HepG2 (cell line): Measurements from ENCODE around the gene SETD3. TPM values are rescaled to one million over a fixed set of nuclear protein-coding genes. Genes with fewer than 3 reads are reported as not detected.
A peak's percentile ranks its signal among the peaks of the same experiment; 100 is the strongest.

Experiments
- ATAC-seq: fragments of 200-7000 bp; cut with Tn5 transposase; 3 replicates; pipeline ENCODE4 v1.9.1; 2020; ENCODE audit warnings: mild to moderate bottlenecking, moderate library complexity
- BruUV-seq: library from RNA; stranded (reverse); fragments of 400-500 nt; replicated peaks from 2 replicates; lab custom pipeline; 2021; lab: Mats Ljungman, UMichigan
- CTCF ChIA-PET: fragments of 300-600 bp; formaldehyde crosslinking; extraction: SDS; loops from one replicate; lab custom pipeline; 2021; ENCODE audit warnings: low total read pairs, inconsistent platforms, low intra/inter-chr PET ratio; lab: Yijun Ruan, JAX
- POLR2A ChIA-PET: fragments of 350-600 bp; sonication (Branson Sonifier 250); formaldehyde crosslinking; loops from one replicate; lab custom pipeline; 2020; ENCODE audit warnings: antibody characterized with exemption, inconsistent platforms; lab: Yijun Ruan, JAX
- DNase-seq: peaks from one replicate; pipeline ENCODE4 v3.0.0-alpha.2; 2015; ENCODE audit warnings: low spot score
- FAIRE-seq: peaks from 3 replicates; lab custom pipeline; 2011; peaks lifted over from hg19 to GRCh38; lab: Jason Lieb, UNC
- H2AFZ ChIP-seq: one replicate; pipeline ENCODE4 v1.6.1; 2011; ENCODE audit warnings: low read length, inconsistent platforms
- H3K27ac ChIP-seq: fragments of 300-600 bp; 3 replicates; pipeline ENCODE4 v1.8.0; 2011; ENCODE audit warnings: mixed run types, mild to moderate bottlenecking, mixed read lengths, low read length, inconsistent platforms; ENCODE audit not compliant: insufficient read depth; ENCODE audit errors: extremely low read length
- H3K27me3 ChIP-seq, 2 experiments: fragments of 200-600 bp in 1 of 2; 2 replicates in 1 of 2; 3 replicates in 1 of 2; pipeline versions ENCODE4 v1.6.0 to v1.8.0; 2011; ENCODE audit warnings: low read length in 2 of 2, mild to moderate bottlenecking in 2 of 2, moderate library complexity in 2 of 2, inconsistent platforms in 1 of 2; ENCODE audit not compliant: insufficient read depth in 2 of 2, control insufficient read depth in 1 of 2
- H3K36me3 ChIP-seq, 2 experiments: fragments of 200-600 bp in 1 of 2; replicated peaks in 1 of 2; 2 replicates in 1 of 2; 3 replicates in 1 of 2; pipeline versions ENCODE4 v1.5.1 to v1.8.0; 2011; ENCODE audit warnings: low read length in 2 of 2, inconsistent platforms in 1 of 2; ENCODE audit not compliant: insufficient read depth in 2 of 2, control insufficient read depth in 1 of 2
- H3K4me1 ChIP-seq: 2 replicates; pipeline ENCODE4 v1.5.1; 2012; ENCODE audit warnings: low read length, inconsistent platforms; ENCODE audit not compliant: insufficient read depth
- H3K4me2 ChIP-seq: 2 replicates; pipeline ENCODE4 v1.6.0; 2011; ENCODE audit warnings: low read depth, low read length, inconsistent platforms
- H3K4me3 ChIP-seq, 3 experiments: fragments of 200-600 bp in 1 of 3; sonication (generic), shearing (Covaris generic) in 1 of 3; replicated peaks in 1 of 3; 2 replicates each; pipeline ENCODE4 v1.5.1; 2011 to 2016; ENCODE audit warnings: low read length in 3 of 3, inconsistent platforms in 2 of 3, low read depth in 2 of 3, mild to moderate bottlenecking in 2 of 3, control low read depth in 1 of 3, mixed read lengths in 1 of 3; ENCODE audit not compliant: insufficient read depth in 1 of 3
- H3K79me2 ChIP-seq: one replicate; pipeline ENCODE4 v1.6.1; 2011; ENCODE audit warnings: low read length, inconsistent platforms; ENCODE audit not compliant: insufficient read depth
- H3K9ac ChIP-seq: 2 replicates; pipeline ENCODE4 v1.6.0; 2011; ENCODE audit warnings: mild to moderate bottlenecking, low read depth, low read length, inconsistent platforms; ENCODE audit not compliant: insufficient read depth
- H3K9me3 ChIP-seq: 2 replicates; pipeline ENCODE4 v1.5.1; 2012; ENCODE audit warnings: mild to moderate bottlenecking, low read length
- H4K20me1 ChIP-seq: 2 replicates; pipeline ENCODE4 v1.6.0; 2011; ENCODE audit warnings: inconsistent platforms, mild to moderate bottlenecking, low read length, moderate library complexity; ENCODE audit not compliant: insufficient read depth
- HNF1A ChIP-seq, 2 experiments: sonication (generic) in 1 of 2; formaldehyde crosslinking in 1 of 2; IDR thresholded peaks; 2 replicates each; pipeline versions ENCODE4 v1.4.0 to v1.6.1; 2016 to 2020; ENCODE audit warnings: borderline replicate concordance in 1 of 2, low read depth in 1 of 2, mild to moderate bottlenecking in 1 of 2, missing genetic modification reagents in 1 of 2
- NFE2L2 ChIP-seq: fragments of 150-350 bp; IDR thresholded peaks from 2 replicates; pipeline ENCODE4 v1.6.1; 2014; ENCODE audit warnings: low read length
- RBM22 ChIP-seq: fragments of 200-400 bp; formaldehyde crosslinking; optimal IDR thresholded peaks from 2 replicates; pipeline ENCODE3; 2017; ENCODE audit warnings: mild to moderate bottlenecking, low read length, moderate library complexity
- SMAD3 ChIP-seq: sonication (generic); formaldehyde crosslinking; IDR thresholded peaks from 2 replicates; pipeline ENCODE4 v1.4.0; 2020; ENCODE audit warnings: missing genetic modification reagents
- SOX5 ChIP-seq: IDR thresholded peaks from 2 replicates; pipeline ENCODE4 v1.6.1; 2016; ENCODE audit warnings: borderline replicate concordance
- TP53 ChIP-seq: sonication (generic); formaldehyde crosslinking; conservative IDR thresholded peaks from 2 replicates; pipeline ENCODE4 v1.4.0; 2020; ENCODE audit warnings: missing genetic modification reagents
- WIZ ChIP-seq: sonication (generic); formaldehyde crosslinking; IDR thresholded peaks from 2 replicates; pipeline ENCODE4 v1.5.1; 2020; ENCODE audit warnings: mild to moderate bottlenecking, missing genetic modification reagents
- ZNF230 ChIP-seq: sonication (generic); formaldehyde crosslinking; IDR thresholded peaks from 2 replicates; pipeline ENCODE4 v1.4.0; 2020; ENCODE audit warnings: mild to moderate bottlenecking, missing genetic modification reagents
- ZNF768 ChIP-seq: sonication (generic); formaldehyde crosslinking; IDR thresholded peaks from 2 replicates; pipeline ENCODE4 v1.4.0; 2020; ENCODE audit warnings: missing genetic modification reagents
- ZNF780A ChIP-seq: sonication (generic); formaldehyde crosslinking; IDR thresholded peaks from 2 replicates; pipeline ENCODE4 v1.8.0; 2022; ENCODE audit warnings: mild to moderate bottlenecking, missing genetic modification reagents, moderate library complexity
- ZNF850 ChIP-seq: sonication (generic); formaldehyde crosslinking; conservative IDR thresholded peaks from 2 replicates; pipeline ENCODE4 v1.9.0; 2021; ENCODE audit warnings: mild to moderate bottlenecking, missing genetic modification reagents
- WGBS: methylation state at CpG from one replicate; pipeline ENCODE4 v1.1.6; 2017; ENCODE audit warnings: low lambda C conversion rate; 5-methylcytosine and 5-hydroxymethylcytosine counted together
- in situ Hi-C: cut with HindIII; loops from 2 replicates; pipeline ENCODE4 v1.10.0; 2017; ENCODE audit warnings: low pct_unique_long_range_greater_than_20kb; ENCODE audit not compliant: extremely low pct_ligation_motif_present
- intact Hi-C: fragments of 100-400 bp; cut with micrococcal nuclease; formaldehyde crosslinking; loops from one replicate; pipeline ENCODE4 v1.10.0; 2022; ENCODE audit not compliant: unreplicated experiment
- polyA plus RNA-seq, 8 experiments: library from polyadenylated mRNA; depleted of rRNA in 3 of 8; stranded (reverse) in 7 of 8; unstranded in 1 of 8; fragments of >200 nt; fragmentation: Illumina TruSeq in 4 of 8; extraction: Trizol in 4 of 8; gene quantifications; 2 replicates each; pipeline versions ENCODE4 v1.2.1 to v1.2.3, GENCODE V29; 2011 to 2016; ENCODE audit warnings: low read depth in 4 of 8, missing spikeins in 1 of 8, mixed read lengths in 1 of 8; ENCODE audit not compliant: insufficient read depth in 1 of 8
- total RNA-seq, 5 experiments: library from RNA; depleted of rRNA; stranded (reverse); fragments of >200 nt; fragmentation: Illumina TruSeq; extraction: Trizol; gene quantifications; 2 replicates each; pipeline ENCODE4 v1.2.3, GENCODE V29; 2016; ENCODE audit warnings: low read depth in 1 of 5
- TF ChIP-seq, protein P1 (sequence below): IDR thresholded peaks from 2 replicates; pipeline ENCODE4 v1.6.1; 2016; ENCODE audit warnings: low read depth
- TF ChIP-seq, protein P2 (sequence below): sonication (generic); formaldehyde crosslinking; IDR thresholded peaks from 2 replicates; pipeline ENCODE4 v1.4.0; 2020; ENCODE audit warnings: missing genetic modification reagents, borderline replicate concordance
- TF ChIP-seq, protein P3 (sequence below): fragments of 450-650 bp; IDR thresholded peaks from 2 replicates; pipeline ENCODE4 v1.6.1; 2017; ENCODE audit warnings: mild to moderate bottlenecking

The SETD3 gene
- total and polyA plus RNA-seq, 2 of the 13 experiments (the other 11 are each of a cell fraction or from before 2014, with no cell fraction given), result 30.3 to 67.1 TPM

DNA sequence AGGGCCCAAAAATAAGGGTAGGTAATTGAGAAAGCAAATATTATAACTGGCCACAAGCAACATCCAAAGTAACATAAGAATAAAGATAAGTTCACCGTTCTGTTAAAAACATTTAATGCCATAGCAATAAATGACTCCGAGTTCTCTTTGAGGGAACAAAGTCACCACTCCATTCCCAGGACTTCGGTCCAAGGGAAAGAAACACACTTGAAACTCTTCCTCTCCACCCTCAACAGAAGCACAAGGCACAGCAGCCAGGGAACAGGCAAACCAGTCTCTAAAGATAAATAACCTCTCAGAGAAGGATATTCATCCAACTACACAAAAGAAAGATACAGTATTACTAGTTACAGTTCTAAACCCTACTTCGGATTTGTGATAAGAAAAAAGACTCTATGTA lies 2.5 kb downstream of the SETD3 start:
- ATAC-seq, result no peak
- intact Hi-C loops (loop anchor here (5.0 kb wide), 1 partner anchor 581 kb away; no protein-coding TSS in a partner anchor), in situ Hi-C loops (no loop called here)
- WGBS, result 14% methylated on average over 4 of the region's 4 CpGs
- Histone ChIP-seq H3K27me3 (no peaks in the 10 kb centered on the region; a peak in 1 of 5 replicates), H3K4me3 (peak overlapping the region; percentile 87 to 92 (median 88)), H3K4me1 (peaks cover 46% of the 10 kb centered on the region), H3K79me2 (peaks cover 89% of the 10 kb centered on the region), H3K9me3 (no peaks in the 10 kb centered on the region), H3K36me3 (no peaks in the 10 kb centered on the region), H2AFZ (no peak overlapping the region), H3K27ac (no peak overlapping the region), H3K9ac (peak overlapping the region; percentile 83; the same call in 1 of the 2 replicates), H4K20me1 (peaks cover 33% of the 10 kb centered on the region), H3K4me2 (peak overlapping the region; percentile 80)
- POLR2A ChIA-PET, result no interaction called here
- CTCF ChIA-PET, result no interaction called here
- FAIRE-seq, result peak; percentile 62
- BruUV-seq, result no TSS peak
- no peak for DNase-seq
- TF ChIP-seq TP53 (CRISPR knock-in tag) (no peak), ZNF850 (no peak), ZNF768 (no peak), RBM22 (no peak), ZNF230 (CRISPR knock-in tag) (no peak), SOX5 (CRISPR knock-in tag) (no peak), HNF1A (IDR thresholded peaks at IDR 0.05; ENCODE audit: low read depth) (no peak), HNF1A (CRISPR knock-in tag; IDR thresholded peaks at IDR 0.05; ENCODE audit: borderline replicate concordance) (no peak), SMAD3 (no peak), WIZ (CRISPR knock-in tag) (no peak), NFE2L2 (no peak), ZNF780A (CRISPR knock-in tag) (no peak)
- TF ChIP-seq, protein P1, sequence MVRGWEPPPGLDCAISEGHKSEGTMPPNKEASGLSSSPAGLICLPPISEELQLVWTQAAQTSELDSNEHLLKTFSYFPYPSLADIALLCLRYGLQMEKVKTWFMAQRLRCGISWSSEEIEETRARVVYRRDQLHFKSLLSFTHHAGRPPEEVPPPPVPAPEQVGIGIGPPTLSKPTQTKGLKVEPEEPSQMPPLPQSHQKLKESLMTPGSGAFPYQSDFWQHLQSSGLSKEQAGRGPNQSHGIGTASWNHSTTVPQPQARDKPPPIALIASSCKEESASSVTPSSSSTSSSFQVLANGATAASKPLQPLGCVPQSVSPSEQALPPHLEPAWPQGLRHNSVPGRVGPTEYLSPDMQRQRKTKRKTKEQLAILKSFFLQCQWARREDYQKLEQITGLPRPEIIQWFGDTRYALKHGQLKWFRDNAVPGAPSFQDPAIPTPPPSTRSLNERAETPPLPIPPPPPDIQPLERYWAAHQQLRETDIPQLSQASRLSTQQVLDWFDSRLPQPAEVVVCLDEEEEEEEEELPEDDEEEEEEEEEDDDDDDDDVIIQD (CRISPR knock-in tag), result no peak
- TF ChIP-seq, protein P2, sequence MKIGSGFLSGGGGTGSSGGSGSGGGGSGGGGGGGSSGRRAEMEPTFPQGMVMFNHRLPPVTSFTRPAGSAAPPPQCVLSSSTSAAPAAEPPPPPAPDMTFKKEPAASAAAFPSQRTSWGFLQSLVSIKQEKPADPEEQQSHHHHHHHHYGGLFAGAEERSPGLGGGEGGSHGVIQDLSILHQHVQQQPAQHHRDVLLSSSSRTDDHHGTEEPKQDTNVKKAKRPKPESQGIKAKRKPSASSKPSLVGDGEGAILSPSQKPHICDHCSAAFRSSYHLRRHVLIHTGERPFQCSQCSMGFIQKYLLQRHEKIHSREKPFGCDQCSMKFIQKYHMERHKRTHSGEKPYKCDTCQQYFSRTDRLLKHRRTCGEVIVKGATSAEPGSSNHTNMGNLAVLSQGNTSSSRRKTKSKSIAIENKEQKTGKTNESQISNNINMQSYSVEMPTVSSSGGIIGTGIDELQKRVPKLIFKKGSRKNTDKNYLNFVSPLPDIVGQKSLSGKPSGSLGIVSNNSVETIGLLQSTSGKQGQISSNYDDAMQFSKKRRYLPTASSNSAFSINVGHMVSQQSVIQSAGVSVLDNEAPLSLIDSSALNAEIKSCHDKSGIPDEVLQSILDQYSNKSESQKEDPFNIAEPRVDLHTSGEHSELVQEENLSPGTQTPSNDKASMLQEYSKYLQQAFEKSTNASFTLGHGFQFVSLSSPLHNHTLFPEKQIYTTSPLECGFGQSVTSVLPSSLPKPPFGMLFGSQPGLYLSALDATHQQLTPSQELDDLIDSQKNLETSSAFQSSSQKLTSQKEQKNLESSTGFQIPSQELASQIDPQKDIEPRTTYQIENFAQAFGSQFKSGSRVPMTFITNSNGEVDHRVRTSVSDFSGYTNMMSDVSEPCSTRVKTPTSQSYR (CRISPR knock-in tag), result no peak
- TF ChIP-seq, protein P3, sequence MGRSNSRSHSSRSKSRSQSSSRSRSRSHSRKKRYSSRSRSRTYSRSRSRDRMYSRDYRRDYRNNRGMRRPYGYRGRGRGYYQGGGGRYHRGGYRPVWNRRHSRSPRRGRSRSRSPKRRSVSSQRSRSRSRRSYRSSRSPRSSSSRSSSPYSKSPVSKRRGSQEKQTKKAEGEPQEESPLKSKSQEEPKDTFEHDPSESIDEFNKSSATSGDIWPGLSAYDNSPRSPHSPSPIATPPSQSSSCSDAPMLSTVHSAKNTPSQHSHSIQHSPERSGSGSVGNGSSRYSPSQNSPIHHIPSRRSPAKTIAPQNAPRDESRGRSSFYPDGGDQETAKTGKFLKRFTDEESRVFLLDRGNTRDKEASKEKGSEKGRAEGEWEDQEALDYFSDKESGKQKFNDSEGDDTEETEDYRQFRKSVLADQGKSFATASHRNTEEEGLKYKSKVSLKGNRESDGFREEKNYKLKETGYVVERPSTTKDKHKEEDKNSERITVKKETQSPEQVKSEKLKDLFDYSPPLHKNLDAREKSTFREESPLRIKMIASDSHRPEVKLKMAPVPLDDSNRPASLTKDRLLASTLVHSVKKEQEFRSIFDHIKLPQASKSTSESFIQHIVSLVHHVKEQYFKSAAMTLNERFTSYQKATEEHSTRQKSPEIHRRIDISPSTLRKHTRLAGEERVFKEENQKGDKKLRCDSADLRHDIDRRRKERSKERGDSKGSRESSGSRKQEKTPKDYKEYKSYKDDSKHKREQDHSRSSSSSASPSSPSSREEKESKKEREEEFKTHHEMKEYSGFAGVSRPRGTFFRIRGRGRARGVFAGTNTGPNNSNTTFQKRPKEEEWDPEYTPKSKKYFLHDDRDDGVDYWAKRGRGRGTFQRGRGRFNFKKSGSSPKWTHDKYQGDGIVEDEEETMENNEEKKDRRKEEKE, result no peak
